Peyer's patch (tissue), 4 donors: Measurements from ENCODE around the gene IRF5. TPM values are rescaled to one million over a fixed set of nuclear protein-coding genes. Genes with fewer than 3 reads are reported as not detected.
A peak's percentile ranks its signal among the peaks of the same experiment; 100 is the strongest.

Experiments
- DNase-seq, 3 donors: peaks; one replicate each; pipeline ENCODE4 v3.0.0-alpha.2; 2017 to 2019
- H3K27ac ChIP-seq, 4 donors: fragments of 200-600 bp; sonication (generic); one replicate each; pipeline ENCODE4 v1.5.1; 2016 to 2019
- H3K27me3 ChIP-seq, 2 donors: fragments of 200-600 bp; sonication (generic); one replicate each; pipeline ENCODE4 v1.5.1; 2019
- H3K36me3 ChIP-seq, 3 donors: fragments of 200-600 bp; sonication (generic); one replicate each; pipeline ENCODE4 v1.5.1; 2016 to 2019
- H3K4me1 ChIP-seq, 4 donors: fragments of 200-600 bp; sonication (generic); one replicate each; pipeline ENCODE4 v1.5.1; 2016 to 2019
- H3K4me3 ChIP-seq, 4 donors: fragments of 200-600 bp; sonication (generic); 1 replicate in 3 of 4; 2 replicates in 1 of 4; pipeline ENCODE4 v1.5.1; 2016 to 2019; ENCODE audit warnings: mild to moderate bottlenecking in 1 of 4
- H3K9me3 ChIP-seq, 4 donors: fragments of 200-600 bp; sonication (generic); one replicate each; pipeline ENCODE4 v1.5.1; 2016 to 2019; ENCODE audit warnings: mild to moderate bottlenecking in 1 of 4
- POLR2A ChIP-seq, 2 donors: fragments of 450-650 bp; IDR thresholded peaks; one replicate each; pipeline ENCODE4 v1.5.1; 2017; ENCODE audit warnings: antibody characterized with exemption in 2 of 2, mild to moderate bottlenecking in 2 of 2, moderate library complexity in 2 of 2
- total RNA-seq, 4 donors: library from RNA; depleted of rRNA; stranded (reverse); fragments of >200 nt; gene quantifications; one replicate each; pipeline ENCODE4 v1.1.0, GENCODE V29; 2016
- TF ChIP-seq, protein P1 (sequence below), 6 experiments: fragments of 450-650 bp in 4 of 6; fragments of 200-600 bp in 2 of 6; sonication (generic) in 1 of 6; IDR thresholded peaks; one replicate each; pipeline ENCODE4 v1.5.1; 2017 to 2019; ENCODE audit warnings: antibody characterized with exemption in 6 of 6, mild to moderate bottlenecking in 3 of 6, moderate library complexity in 1 of 6

IRF5 gene, protein sequence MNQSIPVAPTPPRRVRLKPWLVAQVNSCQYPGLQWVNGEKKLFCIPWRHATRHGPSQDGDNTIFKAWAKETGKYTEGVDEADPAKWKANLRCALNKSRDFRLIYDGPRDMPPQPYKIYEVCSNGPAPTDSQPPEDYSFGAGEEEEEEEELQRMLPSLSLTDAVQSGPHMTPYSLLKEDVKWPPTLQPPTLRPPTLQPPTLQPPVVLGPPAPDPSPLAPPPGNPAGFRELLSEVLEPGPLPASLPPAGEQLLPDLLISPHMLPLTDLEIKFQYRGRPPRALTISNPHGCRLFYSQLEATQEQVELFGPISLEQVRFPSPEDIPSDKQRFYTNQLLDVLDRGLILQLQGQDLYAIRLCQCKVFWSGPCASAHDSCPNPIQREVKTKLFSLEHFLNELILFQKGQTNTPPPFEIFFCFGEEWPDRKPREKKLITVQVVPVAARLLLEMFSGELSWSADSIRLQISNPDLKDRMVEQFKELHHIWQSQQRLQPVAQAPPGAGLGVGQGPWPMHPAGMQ
- 10 to 100 TPM; 16.9 to 27.1 (median 21.7) TPM for total RNA-seq

DNA sequence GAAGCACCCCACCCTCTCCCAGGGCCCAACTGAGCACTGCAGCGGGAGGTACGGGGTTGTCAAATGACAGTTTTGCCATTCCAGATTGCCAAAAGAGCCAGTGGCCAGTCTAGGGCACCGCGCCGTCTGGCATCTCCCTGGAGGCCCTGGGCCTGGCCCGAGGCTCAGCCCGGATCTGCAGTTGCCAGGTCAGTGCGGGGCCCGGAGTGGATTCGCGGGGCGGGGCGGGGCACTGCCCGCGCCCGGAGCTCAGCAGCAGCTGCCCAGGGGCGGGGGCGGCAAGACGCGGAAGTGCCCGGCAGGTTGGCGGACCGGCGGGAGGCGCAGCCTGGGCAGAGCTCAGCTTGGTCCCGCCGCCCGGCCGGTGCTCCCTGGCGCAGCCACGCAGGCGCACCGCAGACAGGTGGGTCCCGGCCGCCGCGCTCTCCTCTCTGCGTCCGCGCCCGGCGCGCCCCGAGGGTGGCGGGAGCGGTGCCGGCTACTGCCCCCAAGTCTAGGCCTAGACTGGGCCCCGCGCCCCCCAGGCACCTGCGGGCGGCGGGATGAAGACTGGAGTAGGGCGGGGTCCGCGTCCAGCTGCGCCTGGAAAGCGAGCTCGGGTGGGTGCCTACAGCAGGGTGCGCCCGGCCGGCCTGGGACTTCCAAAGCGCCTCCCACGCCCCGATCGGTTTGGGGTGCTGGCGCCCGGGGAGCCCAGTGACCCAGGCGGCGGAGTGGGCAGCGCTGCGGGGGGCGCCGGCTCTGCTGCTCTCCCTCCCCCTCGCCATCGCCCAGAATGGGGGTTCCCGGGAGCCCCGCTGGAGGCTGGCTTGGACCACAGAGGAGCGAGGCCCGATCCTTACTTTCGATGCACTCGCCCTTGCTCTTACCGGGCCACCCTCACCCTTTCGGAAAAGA, at the start of gene IRF5:
Gene IRF5, plus strand, starts transcription at position 281 of the 897 bp plus-strand sequence. CDS start 4,155 bp downstream, outside the sequence.
- Histone ChIP-seq H3K27me3 (no peaks in the 10 kb centered on the region), H3K36me3 (no peaks in the 10 kb centered on the region), H3K4me3 (peak within 1 kb of the TSS; percentile 72 to 90 (median 80)), H3K4me1 (peaks cover 0 to 27% (median 19%) of the 10 kb centered on the region in 4 donors), H3K9me3 (no peaks in the 10 kb centered on the region), H3K27ac (peak within 1 kb of the TSS; percentile 43 to 95 (median 82))
- DNase-seq = peak; percentile 66 to 88 (median 81)
- TF ChIP-seq POLR2A (IDR thresholded peaks at IDR 0.05) = peak; percentile 40 to 59
- TF ChIP-seq, protein P1, sequence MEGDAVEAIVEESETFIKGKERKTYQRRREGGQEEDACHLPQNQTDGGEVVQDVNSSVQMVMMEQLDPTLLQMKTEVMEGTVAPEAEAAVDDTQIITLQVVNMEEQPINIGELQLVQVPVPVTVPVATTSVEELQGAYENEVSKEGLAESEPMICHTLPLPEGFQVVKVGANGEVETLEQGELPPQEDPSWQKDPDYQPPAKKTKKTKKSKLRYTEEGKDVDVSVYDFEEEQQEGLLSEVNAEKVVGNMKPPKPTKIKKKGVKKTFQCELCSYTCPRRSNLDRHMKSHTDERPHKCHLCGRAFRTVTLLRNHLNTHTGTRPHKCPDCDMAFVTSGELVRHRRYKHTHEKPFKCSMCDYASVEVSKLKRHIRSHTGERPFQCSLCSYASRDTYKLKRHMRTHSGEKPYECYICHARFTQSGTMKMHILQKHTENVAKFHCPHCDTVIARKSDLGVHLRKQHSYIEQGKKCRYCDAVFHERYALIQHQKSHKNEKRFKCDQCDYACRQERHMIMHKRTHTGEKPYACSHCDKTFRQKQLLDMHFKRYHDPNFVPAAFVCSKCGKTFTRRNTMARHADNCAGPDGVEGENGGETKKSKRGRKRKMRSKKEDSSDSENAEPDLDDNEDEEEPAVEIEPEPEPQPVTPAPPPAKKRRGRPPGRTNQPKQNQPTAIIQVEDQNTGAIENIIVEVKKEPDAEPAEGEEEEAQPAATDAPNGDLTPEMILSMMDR (IDR thresholded peaks at IDR 0.05) = peak in 1 of 6 experiments; percentile 8

GRCh38 chr7:128888039-128888755, 49.5 kb upstream of the IRF5 start:
- TF ChIP-seq, protein P1 (IDR thresholded peaks at IDR 0.05) = no peak
- no peak for TF ChIP-seq POLR2A (IDR thresholded peaks at IDR 0.05)
- Histone ChIP-seq H3K4me1 (peaks cover 3 to 20% (median 5%) of the 10 kb centered on the region in 4 donors), H3K9me3 (no peaks in the 10 kb centered on the region), H3K27me3 (peaks cover 0 to 13% of the 10 kb centered on the region in 2 donors), H3K4me3 (no peak overlapping the region), H3K27ac (no peak overlapping the region), H3K36me3 (no peaks in the 10 kb centered on the region)
- no peak for DNase-seq

- peak in 1 of 3 donors; percentile 45 for DNase-seq
- H3K36me3 ChIP-seq = no peaks in the 10 kb centered on the region
- no peaks in the 10 kb centered on the region for H3K9me3 ChIP-seq
- peaks cover 0 to 13% of the 10 kb centered on the region in 2 donors for H3K27me3 ChIP-seq
- TF ChIP-seq POLR2A (IDR thresholded peaks at IDR 0.05) = no peak
- TF ChIP-seq, protein P1 (IDR thresholded peaks at IDR 0.05) = no peak
- peaks cover 3 to 20% (median 6%) of the 10 kb centered on the region in 4 donors for H3K4me1 ChIP-seq
- H3K27ac ChIP-seq = no peak overlapping the region
- no peak overlapping the region for H3K4me3 ChIP-seq
These were observed 49.0 kb upstream of the IRF5 start for GRCh38 chr7:128888756-128889095.

- no peak for DNase-seq
- peaks cover 0 to 13% of the 10 kb centered on the region in 2 donors for H3K27me3 ChIP-seq
- no peaks in the 10 kb centered on the region for H3K36me3 ChIP-seq
- no peak overlapping the region for H3K27ac ChIP-seq
- no peak for TF ChIP-seq POLR2A (IDR thresholded peaks at IDR 0.05)
- TF ChIP-seq, protein P1 (IDR thresholded peaks at IDR 0.05) = no peak
- peaks cover 3 to 17% (median 5%) of the 10 kb centered on the region in 4 donors for H3K4me1 ChIP-seq
- no peaks in the 10 kb centered on the region for H3K9me3 ChIP-seq
- no peak overlapping the region for H3K4me3 ChIP-seq
These were observed 48.6 kb upstream of the IRF5 start for GRCh38 chr7:128889121-128889520.
